ENCODE measurements around the gene SLC23A2. TPM values are rescaled to one million over a fixed set of nuclear protein-coding genes. Genes with fewer than 3 reads are reported as not detected.

The SLC23A2 gene
- total RNA-seq, 1 experiment from 2014 or later = 16.3 TPM

- Histone ChIP-seq H3K9me2 (ENCODE audit: insufficient read depth) (no peaks in the 10 kb centered on the region), H4K20me1 (ENCODE audit: insufficient read depth) (no peaks in the 10 kb centered on the region; the same call in 1 of the 2 replicates), H3K4me3 (replicated peaks in 1 of 2; ENCODE audit: low read depth in 1 of 2, low read length in 2 of 2) (no peak overlapping the region), H3K4me1 (ENCODE audit: control insufficient read depth in 1 of 2, insufficient read depth in 2 of 2, low read length in 2 of 2) (no peaks in the 10 kb centered on the region), H2AFZ (ENCODE audit: low read depth, low read length, poor library complexity, severe bottlenecking) (no peak overlapping the region), H3K9me3 (ENCODE audit: control insufficient read depth in 1 of 2, insufficient read depth in 1 of 2, low read depth in 1 of 2, low read length in 2 of 2) (no peaks in the 10 kb centered on the region), H3K27ac (ENCODE audit: low read depth, low read length) (no peak overlapping the region), H3K9ac (ENCODE audit: low read length) (no peak overlapping the region), H3K27me3 (ENCODE audit: insufficient read depth, low read length) (no peaks in the 10 kb centered on the region), H3K79me2 (ENCODE audit: insufficient read depth, low read length) (no peaks in the 10 kb centered on the region), H3K4me2 (ENCODE audit: low read length) (no peak overlapping the region), H3K36me3 (ENCODE audit: control insufficient read depth in 1 of 2, insufficient read depth in 2 of 2, low read length in 2 of 2) (peaks cover 19 to 30% of the 10 kb centered on the region in 2 experiments)
- no TSS peak for BruUV-seq (replicated peaks)
- CTCF ChIA-PET = no interaction called here
- POLR2A ChIA-PET = no interaction called here
- intact Hi-C loops (cut with micrococcal nuclease) = no loop called here
- no peak for ATAC-seq
- TF ChIP-seq POLR2A (IDR thresholded peaks at IDR 0.05; ENCODE audit: borderline replicate concordance, extremely low read depth, insufficient read depth, insufficient read length) (no peak), YY1 (IDR thresholded peaks at IDR 0.05; ENCODE audit: extremely low read depth, insufficient replicate concordance, low read depth, low read length) (no peak), EZH2phosphoT487 (IDR thresholded peaks at IDR 0.05; ENCODE audit: borderline replicate concordance) (no peak)
- RAD21 ChIA-PET (ENCODE audit: low non-redundant PET in 1 of 2, low total read pairs in 2 of 2, uncharacterized antibody in 2 of 2, unreplicated experiment in 2 of 2) = no interaction called here
- no peak for DNase-seq (ENCODE audit: low read depth, low spot score)
These were observed 138.6 kb downstream of the SLC23A2 start for GRCh38 chr20:4862661-4863060.

- no peak for TF ChIP-seq CBX3 (IDR thresholded peaks at IDR 0.05; ENCODE audit: low read depth)
- no peak for TF ChIP-seq POLR2AphosphoS5 (IDR thresholded peaks at IDR 0.05; ENCODE audit: low read depth, low read length)
- TF ChIP-seq SP1 (IDR thresholded peaks at IDR 0.05; ENCODE audit: low read depth) = no peak
- TF ChIP-seq EGR1 (IDR thresholded peaks at IDR 0.05; ENCODE audit: low read depth) = no peak
- no peaks in the 10 kb centered on the region for H3K27me3 ChIP-seq (ENCODE audit: insufficient read depth, low read length)
- no peak overlapping the region for H3K4me2 ChIP-seq (ENCODE audit: low read length)
- ATAC-seq (no peak), DNase-seq (ENCODE audit: low read depth, low spot score) (no peak)
- no peaks in the 10 kb centered on the region for H3K9me2 ChIP-seq (ENCODE audit: insufficient read depth)
- H3K4me3 ChIP-seq (replicated peaks in 1 of 2; ENCODE audit: low read depth in 1 of 2, low read length in 2 of 2) = no peak overlapping the region
- H4K20me1 ChIP-seq (ENCODE audit: insufficient read depth) = no peaks in the 10 kb centered on the region; the same call in 1 of the 2 replicates
- no peaks in the 10 kb centered on the region for H3K79me2 ChIP-seq (ENCODE audit: insufficient read depth, low read length)
- no peak overlapping the region for H3K27ac ChIP-seq (ENCODE audit: low read depth, low read length)
- no peaks in the 10 kb centered on the region for H3K4me1 ChIP-seq (ENCODE audit: control insufficient read depth in 1 of 2, insufficient read depth in 2 of 2, low read length in 2 of 2)
- no peak overlapping the region for H2AFZ ChIP-seq (ENCODE audit: low read depth, low read length, poor library complexity, severe bottlenecking)
- H3K9me3 ChIP-seq (ENCODE audit: control insufficient read depth in 1 of 2, insufficient read depth in 1 of 2, low read depth in 1 of 2, low read length in 2 of 2) = no peaks in the 10 kb centered on the region
- RAD21 ChIA-PET (ENCODE audit: low non-redundant PET in 1 of 2, low total read pairs in 2 of 2, uncharacterized antibody in 2 of 2, unreplicated experiment in 2 of 2) = no interaction called here
- CTCF ChIA-PET = no interaction called here
- POLR2A ChIA-PET = no interaction called here
- intact Hi-C loops (cut with micrococcal nuclease) = no loop called here
- peaks cover 19 to 25% of the 10 kb centered on the region in 2 experiments for H3K36me3 ChIP-seq (ENCODE audit: control insufficient read depth in 1 of 2, insufficient read depth in 2 of 2, low read length in 2 of 2)
- no peak overlapping the region for H3K9ac ChIP-seq (ENCODE audit: low read length)
- no TSS peak for BruUV-seq (replicated peaks)
These were observed 139.3 kb downstream of the SLC23A2 start for GRCh38 chr20:4861961-4862360.
